A549 (cell line): ENCODE measurements around the gene ATP5F1D. TPM values are rescaled to one million over a fixed set of nuclear protein-coding genes. Genes with fewer than 3 reads are reported as not detected.
A peak's percentile ranks its signal among the peaks of the same experiment; 100 is the strongest.

ENCODE experiments used
- ATAC-seq, 2 experiments: fragments of 200-7000 bp in 1 of 2; fragments of >200 bp in 1 of 2; cut with Nextera tagmentation in 1 of 2; cut with Tn5 transposase in 1 of 2; 3 replicates each; pipeline versions ENCODE4 v1.8.0 to v1.9.1; 2018 to 2020; ENCODE audit warnings: mild to moderate bottlenecking in 1 of 2, moderate library complexity in 1 of 2
- CTCF ChIA-PET: fragments of 300-600 bp; sonication (Branson Sonifier 250); formaldehyde crosslinking; extraction: SDS; loops from one replicate; lab custom pipeline; 2021; ENCODE audit warnings: antibody characterized with exemption, inconsistent platforms; lab: Yijun Ruan, JAX
- POLR2A ChIA-PET: fragments of 350-600 bp; formaldehyde crosslinking; extraction: SDS; loops from one replicate; lab custom pipeline; 2021; ENCODE audit warnings: antibody characterized with exemption, inconsistent platforms; lab: Yijun Ruan, JAX
- DNase-seq, 2 experiments: peaks; one replicate each; pipeline versions ENCODE4 v3.0.0 to v3.0.0-alpha.2; 2011 to 2016; ENCODE audit warnings: low read depth in 1 of 2, low spot score in 1 of 2
- FAIRE-seq: peaks from 2 replicates; lab custom pipeline; 2011; peaks lifted over from hg19 to GRCh38; lab: Jason Lieb, UNC
- H3K27ac ChIP-seq, 2 experiments: fragments of >200 bp; sonication (Bioruptor Twin); formaldehyde crosslinking; 3 replicates each; pipeline ENCODE4 v1.5.1; 2016 to 2017
- H3K4me1 ChIP-seq: fragments of >200 bp; sonication (Bioruptor Twin); formaldehyde crosslinking; 3 replicates; pipeline ENCODE4 v1.6.1; 2016
- H3K4me2 ChIP-seq: fragments of >200 bp; sonication (Bioruptor Twin); formaldehyde crosslinking; 3 replicates; pipeline ENCODE4 v1.6.1; 2016
- H3K4me3 ChIP-seq: fragments of >200 bp; sonication (Bioruptor Twin); formaldehyde crosslinking; 3 replicates; pipeline ENCODE4 v1.5.1; 2016
- H3K9me3 ChIP-seq: fragments of >200 bp; sonication (Bioruptor Twin); formaldehyde crosslinking; 3 replicates; pipeline ENCODE4 v1.6.1; 2016
- CHD4 ChIP-seq: fragments of 200-600 bp; sonication (generic); IDR thresholded peaks from 2 replicates; pipeline ENCODE4 v1.6.1; 2016; ENCODE audit warnings: antibody characterized with exemption, mild to moderate bottlenecking, borderline replicate concordance
- EP300 ChIP-seq, 2 experiments: fragments of >200 bp; sonication (Bioruptor Twin); formaldehyde crosslinking; IDR thresholded peaks; 2 replicates in 1 of 2; 3 replicates in 1 of 2; pipeline ENCODE4 v1.6.1; 2016 to 2017
- FOSB ChIP-seq: fragments of 250-450 bp; sonication (Bioruptor Pico); IDR thresholded peaks from 2 replicates; pipeline ENCODE4 v1.5.0; 2020; ENCODE audit warnings: mild to moderate bottlenecking, moderate library complexity
- FOXS1 ChIP-seq: fragments of 250-450 bp; sonication (Bioruptor Pico); IDR thresholded peaks from 2 replicates; pipeline ENCODE4 v1.5.0; 2020; ENCODE audit warnings: mild to moderate bottlenecking, moderate library complexity
- HES2 ChIP-seq: fragments of >200 bp; sonication (Bioruptor Twin); formaldehyde crosslinking; IDR thresholded peaks from 2 replicates; pipeline ENCODE4 v1.6.1; 2016
- MAZ ChIP-seq: fragments of 150-350 bp; IDR thresholded peaks from 2 replicates; pipeline ENCODE4 v1.6.1; 2014; ENCODE audit warnings: antibody characterized with exemption, low read depth, low read length, borderline replicate concordance
- MYC ChIP-seq: IDR thresholded peaks from 2 replicates; pipeline ENCODE4 v1.6.1; 2012; ENCODE audit warnings: mild to moderate bottlenecking, inconsistent platforms, low read length, improper control_type of control experiment, borderline replicate concordance
- NPAS2 ChIP-seq: fragments of 250-450 bp; sonication (Bioruptor Pico); IDR thresholded peaks from 2 replicates; pipeline ENCODE4 v1.8.0; 2022; ENCODE audit warnings: mild to moderate bottlenecking, moderate library complexity, borderline replicate concordance
- RCOR1 ChIP-seq: fragments of 150-350 bp; IDR thresholded peaks from 2 replicates; pipeline ENCODE4 v1.6.1; 2014; ENCODE audit warnings: antibody characterized with exemption, low read length, low read depth
- TFCP2L1 ChIP-seq: fragments of 250-450 bp; sonication (Bioruptor Pico); IDR thresholded peaks from 2 replicates; pipeline ENCODE4 v1.5.0; 2021; ENCODE audit warnings: mild to moderate bottlenecking
- TP53 ChIP-seq: fragments of 250-450 bp; sonication (Bioruptor Pico); IDR thresholded peaks from 2 replicates; pipeline ENCODE4 v1.5.0; 2021; ENCODE audit warnings: mild to moderate bottlenecking, moderate library complexity
- ZC3H11A ChIP-seq: fragments of 450-650 bp; IDR thresholded peaks from 2 replicates; pipeline ENCODE4 v1.6.1; 2014; ENCODE audit warnings: antibody characterized with exemption, mild to moderate bottlenecking
- ZFP36 ChIP-seq: fragments of 450-650 bp; IDR thresholded peaks from 2 replicates; pipeline ENCODE4 v1.6.1; 2014; ENCODE audit warnings: borderline replicate concordance; ENCODE audit not compliant: partially characterized antibody
- WGBS: methylation state at CpG from one replicate; pipeline ENCODE4 v1.1.6; 2017; ENCODE audit errors: missing lambda C conversion rate; 5-methylcytosine and 5-hydroxymethylcytosine counted together
- polyA plus RNA-seq, 4 experiments: library from polyadenylated mRNA; depleted of rRNA in 3 of 4; stranded (reverse); fragments of >200 nt; fragmentation: RNase III in 1 of 4; extraction: RNeasy Plus Mini Kit Qiagen cat#74134 plus additional on column Dnase treatment in 1 of 4; gene quantifications; 2 replicates in 3 of 4; 3 replicates in 1 of 4; pipeline ENCODE4 v1.2.3, GENCODE V29; 2011 to 2017
- TF ChIP-seq, protein P1 (sequence below): IDR thresholded peaks from 2 replicates; pipeline ENCODE4 v1.6.1; 2012
- TF ChIP-seq, protein P2 (sequence below): IDR thresholded peaks from 2 replicates; pipeline ENCODE4 v1.6.1; 2012

The ATP5F1D gene
- polyA plus RNA-seq, 2 of the 4 experiments (the other 2 are of a cell fraction) = 28.7 to 96.9 TPM

DNA sequence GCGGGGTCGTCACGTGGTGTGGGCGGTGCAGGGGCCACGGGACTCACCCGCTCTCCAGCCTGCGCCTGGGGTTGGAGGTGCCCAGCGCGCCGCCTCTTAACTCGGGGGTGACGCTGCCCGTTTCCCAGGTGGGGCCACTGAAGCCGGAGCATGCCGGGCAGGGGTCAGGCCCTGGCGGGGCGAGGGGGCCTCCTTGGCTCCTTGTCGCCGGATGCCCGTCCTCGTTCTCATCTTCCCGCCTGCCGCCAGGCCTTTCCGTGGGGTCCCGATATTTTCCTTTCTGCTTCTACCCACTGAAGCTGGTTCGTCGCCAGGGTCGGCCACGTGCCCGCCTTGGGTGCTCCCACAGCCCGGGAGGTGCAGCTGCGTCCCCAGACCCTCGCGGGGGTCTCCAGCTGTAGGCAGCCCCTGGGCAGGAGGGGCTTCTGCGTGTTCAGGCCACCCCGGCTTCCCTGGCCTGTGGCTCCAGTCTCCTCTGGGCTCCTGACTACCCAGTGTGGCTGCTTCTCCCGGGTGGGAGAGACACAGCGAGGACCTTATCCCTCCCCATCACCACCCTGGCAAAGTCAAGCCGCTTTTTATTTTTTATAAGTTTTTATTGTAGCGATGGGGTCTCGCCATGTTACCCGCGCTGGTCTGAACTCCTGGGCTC lies 34.6 kb downstream of the ATP5F1D start (continued):
- TF ChIP-seq TP53 (CRISPR knock-in tag) (no peak), ZFP36 (no peak), MYC (no peak)
- TF ChIP-seq, all 56 proteins: peak for 3

- peaks cover 31% of the 10 kb centered on the region for H3K4me1 ChIP-seq
- DNase-seq (no peak), ATAC-seq (no peak), FAIRE-seq (no peak)
- ChIA-PET POLR2A (no interaction called here), CTCF (no interaction called here)
- peak overlapping the region; percentile 99 for H3K4me2 ChIP-seq
- H3K9me3 ChIP-seq = no peaks in the 10 kb centered on the region
- peak overlapping the region; percentile 96 to 100 for H3K27ac ChIP-seq
- WGBS = 81% methylated on average over 10 of the region's 10 CpGs
- TF ChIP-seq ZC3H11A (no peak), MAZ (no peak), RCOR1 (no peak)
- TF ChIP-seq, all 56 proteins: peak for 0
- peak overlapping the region; percentile 80 for H3K4me3 ChIP-seq
Observed at GRCh38 chr19:1276628-1277022, 35.1 kb downstream of the ATP5F1D start.

GRCh38 chr19:1277061-1277460 lies 35.5 kb downstream of the ATP5F1D start:
- 95% methylated on average over 14 of the region's 15 CpGs for WGBS
- peaks cover 26% of the 10 kb centered on the region for H3K4me1 ChIP-seq
- H3K9me3 ChIP-seq = no peaks in the 10 kb centered on the region
- FAIRE-seq (no peak), ATAC-seq (no peak), DNase-seq (no peak)
- ChIA-PET POLR2A (no interaction called here), CTCF (interaction anchor here (1.1 kb wide), 1 partner anchor 40 kb away, joined by 4 read pairs; no protein-coding TSS in a partner anchor)
- H3K27ac ChIP-seq = peak overlapping the region in 1 of 2 experiments; percentile 100; a peak in 2 of 6 replicates
- peak overlapping the region; percentile 99 for H3K4me2 ChIP-seq
- TF ChIP-seq, protein P1, sequence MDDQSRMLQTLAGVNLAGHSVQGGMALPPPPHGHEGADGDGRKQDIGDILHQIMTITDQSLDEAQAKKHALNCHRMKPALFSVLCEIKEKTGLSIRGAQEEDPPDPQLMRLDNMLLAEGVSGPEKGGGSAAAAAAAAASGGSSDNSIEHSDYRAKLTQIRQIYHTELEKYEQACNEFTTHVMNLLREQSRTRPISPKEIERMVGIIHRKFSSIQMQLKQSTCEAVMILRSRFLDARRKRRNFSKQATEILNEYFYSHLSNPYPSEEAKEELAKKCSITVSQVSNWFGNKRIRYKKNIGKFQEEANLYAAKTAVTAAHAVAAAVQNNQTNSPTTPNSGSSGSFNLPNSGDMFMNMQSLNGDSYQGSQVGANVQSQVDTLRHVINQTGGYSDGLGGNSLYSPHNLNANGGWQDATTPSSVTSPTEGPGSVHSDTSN = no peak
- TF ChIP-seq ZC3H11A = no peak
- TF ChIP-seq, all 56 proteins: peak for 0
- H3K4me3 ChIP-seq = peak overlapping the region; percentile 80; the same call in 2 of the 3 replicates

DNA sequence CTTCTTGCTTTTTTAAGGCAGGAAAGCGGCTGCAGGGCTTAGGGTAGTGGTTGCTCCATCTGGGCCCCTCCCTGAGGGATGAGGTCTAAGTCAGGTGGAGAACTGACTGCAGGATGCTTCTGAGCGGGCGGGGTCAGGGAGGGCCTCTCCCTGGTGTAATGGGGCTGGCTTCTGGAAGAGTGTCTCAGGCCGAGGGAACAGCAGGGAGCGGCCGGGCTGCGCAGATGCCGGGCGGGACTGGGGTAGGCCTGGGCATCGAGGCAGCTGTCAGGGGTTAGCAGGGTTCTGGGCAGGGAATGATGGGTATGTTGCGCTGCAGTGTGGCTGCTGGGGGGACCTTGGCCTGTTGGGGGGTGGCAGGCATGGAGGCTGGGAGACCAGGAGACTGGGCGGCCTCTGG lies 36.5 kb downstream of the ATP5F1D start:
- WGBS = 82% methylated on average over 10 of the region's 12 CpGs
- no peak for FAIRE-seq
- CTCF ChIA-PET = interaction anchor here (0.7 to 4.0 kb wide), 5 partner anchors 34 to 132 kb away, joined by 4 to 37 read pairs (median 4); no protein-coding TSS in a partner anchor

More for the DNA sequence above, 36.5 kb downstream of the ATP5F1D start:
- Histone ChIP-seq H3K4me3 (no peak overlapping the region), H3K4me2 (no peak overlapping the region), H3K9me3 (no peaks in the 10 kb centered on the region), H3K27ac (no peak overlapping the region), H3K4me1 (peaks cover 24% of the 10 kb centered on the region)
- ATAC-seq = no peak
- POLR2A ChIA-PET = no interaction called here
- DNase-seq = no peak
- TF ChIP-seq, protein P2, sequence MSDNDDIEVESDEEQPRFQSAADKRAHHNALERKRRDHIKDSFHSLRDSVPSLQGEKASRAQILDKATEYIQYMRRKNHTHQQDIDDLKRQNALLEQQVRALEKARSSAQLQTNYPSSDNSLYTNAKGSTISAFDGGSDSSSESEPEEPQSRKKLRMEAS = no peak
- no peak for TF ChIP-seq FOSB (CRISPR knock-in tag)
- TF ChIP-seq HES2 = no peak
- no peak for TF ChIP-seq TFCP2L1 (CRISPR knock-in tag)
- TF ChIP-seq NPAS2 (CRISPR knock-in tag) = no peak
- TF ChIP-seq FOXS1 (CRISPR knock-in tag) = no peak
- no peak for TF ChIP-seq EP300 (IDR thresholded peaks at IDR 0.05)
- TF ChIP-seq, protein P1 = no peak
- no peak for TF ChIP-seq CHD4
